HepG2 (cell line): Measurements from ENCODE around the gene NWD2.

Source experiments
- CREM ChIP-seq, 2 experiments: sonication (generic) in 1 of 2; formaldehyde crosslinking in 1 of 2; IDR thresholded peaks; 2 replicates each; pipeline versions ENCODE4 v1.4.0 to v1.6.1; 2016 to 2020; ENCODE audit warnings: antibody characterized with exemption in 1 of 2, mild to moderate bottlenecking in 1 of 2, missing genetic modification reagents in 1 of 2
- FOXJ3 ChIP-seq: sonication (generic); formaldehyde crosslinking; IDR thresholded peaks from 2 replicates; pipeline ENCODE4 v1.4.0; 2020; ENCODE audit warnings: missing genetic modification reagents, mild to moderate bottlenecking, borderline replicate concordance
- HOXA7 ChIP-seq: sonication (generic); formaldehyde crosslinking; IDR thresholded peaks from 2 replicates; pipeline ENCODE4 v1.8.1; 2022; ENCODE audit warnings: mild to moderate bottlenecking, missing genetic modification reagents, moderate library complexity
- KLF16 ChIP-seq, 2 experiments: sonication (generic) in 1 of 2; formaldehyde crosslinking in 1 of 2; IDR thresholded peaks; 2 replicates each; pipeline versions ENCODE4 v1.6.1 to v1.8.0; 2016 to 2023; ENCODE audit warnings: missing genetic modification reagents in 2 of 2, missing compliant biosample characterization in 1 of 2
- MXI1 ChIP-seq: IDR thresholded peaks from 3 replicates; pipeline ENCODE4 v1.6.1; 2012; ENCODE audit warnings: low read depth, low read length, inconsistent platforms, borderline replicate concordance
- MYC ChIP-seq: sonication (generic); formaldehyde crosslinking; IDR thresholded peaks from 2 replicates; pipeline ENCODE4 v1.9.0; 2021; ENCODE audit warnings: missing genetic modification reagents, borderline replicate concordance
- PBX2 ChIP-seq: IDR thresholded peaks from 2 replicates; pipeline ENCODE4 v1.6.1; 2016; ENCODE audit warnings: control low read depth
- POLR2A ChIP-seq, 2 experiments: IDR thresholded peaks; 2 replicates each; pipeline ENCODE4 v1.6.1; 2011; ENCODE audit warnings: low read depth in 2 of 2, low read length in 2 of 2, mild to moderate bottlenecking in 1 of 2, moderate library complexity in 1 of 2; ENCODE audit not compliant: insufficient read depth in 1 of 2
- POLR2AphosphoS5 ChIP-seq: IDR thresholded peaks from 2 replicates; pipeline ENCODE4 v1.6.1; 2012; ENCODE audit warnings: low read depth, low read length
- TAF1 ChIP-seq: sonication (generic); formaldehyde crosslinking; IDR thresholded peaks from 2 replicates; pipeline ENCODE4 v1.4.0; 2020; ENCODE audit warnings: missing genetic modification reagents
- TF ChIP-seq, protein P1 (sequence below): sonication (generic); formaldehyde crosslinking; IDR thresholded peaks from 2 replicates; pipeline ENCODE4 v1.5.1; 2020; ENCODE audit warnings: mild to moderate bottlenecking, moderate library complexity, missing genetic modification reagents

GRCh38 chr4:37370052-37370451 is 125.5 kb downstream of the NWD2 start:
- TF ChIP-seq CREM (IDR thresholded peaks at IDR 0.05) (no peak), CREM (CRISPR knock-in tag; IDR thresholded peaks at IDR 0.05) (no peak), FOXJ3 (CRISPR knock-in tag) (no peak), HOXA7 (no peak), MYC (no peak), POLR2A (IDR thresholded peaks at IDR 0.05; ENCODE audit: insufficient read depth in 1 of 2, low read depth in 2 of 2, low read length in 2 of 2) (no peak), MXI1 (no peak), KLF16 (CRISPR knock-in tag; IDR thresholded peaks at IDR 0.05) (no peak), POLR2AphosphoS5 (no peak), TAF1 (CRISPR knock-in tag) (no peak), PBX2 (CRISPR knock-in tag) (no peak)
- TF ChIP-seq, protein P1, sequence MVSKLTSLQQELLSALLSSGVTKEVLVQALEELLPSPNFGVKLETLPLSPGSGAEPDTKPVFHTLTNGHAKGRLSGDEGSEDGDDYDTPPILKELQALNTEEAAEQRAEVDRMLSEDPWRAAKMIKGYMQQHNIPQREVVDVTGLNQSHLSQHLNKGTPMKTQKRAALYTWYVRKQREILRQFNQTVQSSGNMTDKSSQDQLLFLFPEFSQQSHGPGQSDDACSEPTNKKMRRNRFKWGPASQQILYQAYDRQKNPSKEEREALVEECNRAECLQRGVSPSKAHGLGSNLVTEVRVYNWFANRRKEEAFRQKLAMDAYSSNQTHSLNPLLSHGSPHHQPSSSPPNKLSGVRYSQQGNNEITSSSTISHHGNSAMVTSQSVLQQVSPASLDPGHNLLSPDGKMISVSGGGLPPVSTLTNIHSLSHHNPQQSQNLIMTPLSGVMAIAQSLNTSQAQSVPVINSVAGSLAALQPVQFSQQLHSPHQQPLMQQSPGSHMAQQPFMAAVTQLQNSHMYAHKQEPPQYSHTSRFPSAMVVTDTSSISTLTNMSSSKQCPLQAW, result no peak
